Naive thymus-derived CD4-positive, alpha-beta T cell (primary cell): ENCODE data around the gene DYRK1B. TPM values are rescaled to one million over a fixed set of nuclear protein-coding genes. Genes with fewer than 3 reads are reported as not detected.

Source experiments
- microRNA-seq: library from miRNA; unstranded; fragments of <30 nt; microRNA quantifications from one replicate; pipeline ENCODE4 v1.2.0, GENCODE V29; 2022; ENCODE audit warnings: borderline microRNAs expressed
- polyA plus RNA-seq, 2 donors: library from polyadenylated mRNA; unstranded; fragments of 300-500 nt; fragmentation: Illumina TruSeq; gene quantifications; one replicate each; pipeline ENCODE4 v1.2.3, GENCODE V29; 2021
- total RNA-seq, 6 experiments: library from RNA in 5 of 6; stranded (reverse) in 5 of 6; gene quantifications; 1 replicate in 5 of 6; 2 replicates in 1 of 6; pipeline ENCODE4 v1.2.3 and lab custom pipeline; 2021 to 2026

The DYRK1B gene
- total and polyA plus RNA-seq, 7 experiments from 2014 or later: 3.0 to 38.9 (median 20.2) TPM

Small RNA genes lying within 50 kb of the gene (microRNA-seq; reads per million reads assigned to microRNA genes)
- not detected for gene MIR6719

Other genes with a start within 250 kb of the DYRK1B start
- not detected for gene LGALS13, start 231.6 kb downstream of the DYRK1B start, total RNA-seq
- not detected for gene LGALS13, start 231.6 kb downstream of the DYRK1B start, polyA plus RNA-seq
- not detected for gene LGALS16, start 178.2 kb downstream of the DYRK1B start, total RNA-seq
- not detected for gene LGALS16, start 178.2 kb downstream of the DYRK1B start, polyA plus RNA-seq
- gene LGALS14, start 129.7 kb downstream of the DYRK1B start, total RNA-seq: under 1 TPM in 1 of 5 experiments, not detected in 4; 0.41 TPM
- gene LGALS14, start 129.7 kb downstream of the DYRK1B start, polyA plus RNA-seq: 1 to 10 TPM in 1 of 2 donors, under 1 TPM in 1; 0.72 to 1.1 TPM
- gene CLC, start 96.1 kb downstream of the DYRK1B start, total RNA-seq: 10 to 100 TPM in 2 of 5 experiments, 1 to 10 TPM in 2, under 1 TPM in 1; 0.81 to 50.4 (median 2.0) TPM
- not detected for gene CLC, start 96.1 kb downstream of the DYRK1B start, polyA plus RNA-seq
- not detected for gene LEUTX, start 55.3 kb downstream of the DYRK1B start, total RNA-seq
- gene LEUTX, start 55.3 kb downstream of the DYRK1B start, polyA plus RNA-seq: not detected
- gene FBL, start 12.2 kb upstream of the DYRK1B start, total RNA-seq: 100 to 1,000 TPM; 237 to 387 (median 369) TPM
- gene FBL, start 12.2 kb upstream of the DYRK1B start, polyA plus RNA-seq: 100 to 1,000 TPM; 222 to 241 TPM
- gene FCGBP, start 100.5 kb upstream of the DYRK1B start, total RNA-seq: 100 to 1,000 TPM in 2 of 5 experiments, 10 to 100 TPM in 3; 14.9 to 118 (median 28.1) TPM
- 1 to 10 TPM in 1 of 2 donors, under 1 TPM in 1; 0.57 to 1.6 TPM for gene FCGBP, start 100.5 kb upstream of the DYRK1B start, polyA plus RNA-seq
- gene PSMC4, start 137.0 kb upstream of the DYRK1B start, total RNA-seq: 100 to 1,000 TPM in 1 of 5 experiments, 10 to 100 TPM in 4; 48.7 to 146 (median 69.1) TPM
- gene PSMC4, start 137.0 kb upstream of the DYRK1B start, polyA plus RNA-seq: 10 to 100 TPM; 73.5 to 91.1 TPM
- 10 to 100 TPM in 2 of 5 experiments, 1 to 10 TPM in 3; 4.7 to 24.8 (median 7.5) TPM for gene ZNF546, start 162.9 kb upstream of the DYRK1B start, total RNA-seq
- 1 to 10 TPM; 7.0 to 7.6 TPM for gene ZNF546, start 162.9 kb upstream of the DYRK1B start, polyA plus RNA-seq
- gene ZNF780B, start 222.1 kb upstream of the DYRK1B start, total RNA-seq: 10 to 100 TPM; 22.7 to 85.2 (median 35.2) TPM
- gene ZNF780B, start 222.1 kb upstream of the DYRK1B start, polyA plus RNA-seq: 10 to 100 TPM; 12.0 to 22.9 TPM